Lower leg skin (tissue), 4 donors: ENCODE results near the gene MRPS15. TPM values are rescaled to one million over a fixed set of nuclear protein-coding genes. Genes with fewer than 3 reads are reported as not detected.

ENCODE experiments used
- DNase-seq, 2 donors: peaks; one replicate each; pipeline ENCODE4 v3.0.0-alpha.2; 2019; ENCODE audit warnings: low spot score in 2 of 2
- H3K4me3 ChIP-seq: fragments of 200-600 bp; sonication (generic); 2 replicates; pipeline ENCODE4 v1.5.1; 2017; ENCODE audit warnings: mild to moderate bottlenecking, low read depth; ENCODE audit not compliant: poor library complexity, severe bottlenecking
- POLR2A ChIP-seq, 2 donors: fragments of 450-650 bp; IDR thresholded peaks; one replicate each; pipeline ENCODE4 v1.6.1; 2016 to 2017; ENCODE audit warnings: antibody characterized with exemption in 2 of 2, mild to moderate bottlenecking in 1 of 2, moderate library complexity in 1 of 2
- WGBS, 2 donors: methylation state at CpG; one replicate each; pipeline ENCODE4 v1.1.5; 2018; 5-methylcytosine and 5-hydroxymethylcytosine counted together
- intact Hi-C: fragments of 100-400 bp; cut with DNase I; formaldehyde crosslinking; loops from one replicate; pipeline ENCODE4 v1.15.0; 2023; ENCODE audit warnings: low total_unique reads
- total RNA-seq, 4 donors: library from RNA; depleted of rRNA; stranded (reverse); fragments of >200 nt; gene quantifications; one replicate each; pipeline ENCODE4 v1.1.0, GENCODE V29; 2016
- TF ChIP-seq, protein P1 (sequence below), 3 donors: fragments of 450-650 bp; IDR thresholded peaks; one replicate each; pipeline ENCODE4 v1.5.1; 2016; ENCODE audit warnings: antibody characterized with exemption in 3 of 3, mild to moderate bottlenecking in 3 of 3, moderate library complexity in 2 of 3

Gene MRPS15
- total RNA-seq, 4 donors from 2014 or later, result 62.8 to 84.6 (median 65.1) TPM

DNA sequence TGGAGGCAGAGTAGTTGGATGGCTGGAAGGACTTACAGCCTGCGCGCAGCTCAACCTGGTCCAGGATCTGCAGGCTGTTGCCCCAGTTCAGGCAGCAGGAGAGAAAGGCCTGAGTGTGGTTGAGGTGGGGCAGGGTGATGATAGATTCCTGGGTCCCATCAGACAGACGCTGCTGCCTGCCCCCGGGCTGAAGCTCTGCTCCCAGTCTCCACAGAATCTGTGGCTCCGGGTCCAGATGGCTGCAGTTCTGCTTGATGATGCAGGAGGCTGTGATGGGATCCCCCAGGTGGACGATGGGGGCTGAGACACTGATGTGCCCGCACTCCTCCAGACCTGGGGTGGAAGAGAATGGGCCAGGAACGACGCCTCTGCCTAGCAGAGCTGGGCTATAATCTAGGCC is 11.2 kb upstream of the MRPS15 start:
- WGBS, 2 donors, result 56 to 68% methylated on average over 7 to 8 of the region's 9 CpGs
- no peak overlapping the region for H3K4me3 ChIP-seq
- no peak for DNase-seq
- intact Hi-C loops, result no loop called here
- TF ChIP-seq POLR2A (IDR thresholded peaks at IDR 0.05), result no peak
- TF ChIP-seq, protein P1, sequence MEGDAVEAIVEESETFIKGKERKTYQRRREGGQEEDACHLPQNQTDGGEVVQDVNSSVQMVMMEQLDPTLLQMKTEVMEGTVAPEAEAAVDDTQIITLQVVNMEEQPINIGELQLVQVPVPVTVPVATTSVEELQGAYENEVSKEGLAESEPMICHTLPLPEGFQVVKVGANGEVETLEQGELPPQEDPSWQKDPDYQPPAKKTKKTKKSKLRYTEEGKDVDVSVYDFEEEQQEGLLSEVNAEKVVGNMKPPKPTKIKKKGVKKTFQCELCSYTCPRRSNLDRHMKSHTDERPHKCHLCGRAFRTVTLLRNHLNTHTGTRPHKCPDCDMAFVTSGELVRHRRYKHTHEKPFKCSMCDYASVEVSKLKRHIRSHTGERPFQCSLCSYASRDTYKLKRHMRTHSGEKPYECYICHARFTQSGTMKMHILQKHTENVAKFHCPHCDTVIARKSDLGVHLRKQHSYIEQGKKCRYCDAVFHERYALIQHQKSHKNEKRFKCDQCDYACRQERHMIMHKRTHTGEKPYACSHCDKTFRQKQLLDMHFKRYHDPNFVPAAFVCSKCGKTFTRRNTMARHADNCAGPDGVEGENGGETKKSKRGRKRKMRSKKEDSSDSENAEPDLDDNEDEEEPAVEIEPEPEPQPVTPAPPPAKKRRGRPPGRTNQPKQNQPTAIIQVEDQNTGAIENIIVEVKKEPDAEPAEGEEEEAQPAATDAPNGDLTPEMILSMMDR (IDR thresholded peaks at IDR 0.05), result no peak

- H3K4me3 ChIP-seq, result no peak overlapping the region
- 78% methylated on average over 6 of the region's 6 CpGs for WGBS, 2 donors
- intact Hi-C loops, result no loop called here
- TF ChIP-seq, protein P1 (IDR thresholded peaks at IDR 0.05), result no peak
- TF ChIP-seq POLR2A (IDR thresholded peaks at IDR 0.05), result no peak
- DNase-seq, result no peak
Measured at GRCh38 chr1:36472656-36473055, 8.5 kb upstream of the MRPS15 start.

GRCh38 chr1:36471830-36472641 is 7.9 kb upstream of the MRPS15 start:
- no peak overlapping the region for H3K4me3 ChIP-seq
- TF ChIP-seq, protein P1 (IDR thresholded peaks at IDR 0.05), result no peak
- TF ChIP-seq POLR2A (IDR thresholded peaks at IDR 0.05), result no peak
- DNase-seq, result no peak
- 66 to 73% methylated on average over 18 of the region's 22 CpGs for WGBS, 2 donors
- intact Hi-C loops, result no loop called here

- no peak for DNase-seq
- 57 to 89% methylated on average over 2 of the region's 2 CpGs for WGBS, 2 donors
- TF ChIP-seq, protein P1 (IDR thresholded peaks at IDR 0.05), result no peak
- TF ChIP-seq POLR2A (IDR thresholded peaks at IDR 0.05), result no peak
- H3K4me3 ChIP-seq, result no peak overlapping the region
- intact Hi-C loops, result no loop called here
Measured at GRCh38 chr1:36469163-36469562, 5.0 kb upstream of the MRPS15 start.

DNA sequence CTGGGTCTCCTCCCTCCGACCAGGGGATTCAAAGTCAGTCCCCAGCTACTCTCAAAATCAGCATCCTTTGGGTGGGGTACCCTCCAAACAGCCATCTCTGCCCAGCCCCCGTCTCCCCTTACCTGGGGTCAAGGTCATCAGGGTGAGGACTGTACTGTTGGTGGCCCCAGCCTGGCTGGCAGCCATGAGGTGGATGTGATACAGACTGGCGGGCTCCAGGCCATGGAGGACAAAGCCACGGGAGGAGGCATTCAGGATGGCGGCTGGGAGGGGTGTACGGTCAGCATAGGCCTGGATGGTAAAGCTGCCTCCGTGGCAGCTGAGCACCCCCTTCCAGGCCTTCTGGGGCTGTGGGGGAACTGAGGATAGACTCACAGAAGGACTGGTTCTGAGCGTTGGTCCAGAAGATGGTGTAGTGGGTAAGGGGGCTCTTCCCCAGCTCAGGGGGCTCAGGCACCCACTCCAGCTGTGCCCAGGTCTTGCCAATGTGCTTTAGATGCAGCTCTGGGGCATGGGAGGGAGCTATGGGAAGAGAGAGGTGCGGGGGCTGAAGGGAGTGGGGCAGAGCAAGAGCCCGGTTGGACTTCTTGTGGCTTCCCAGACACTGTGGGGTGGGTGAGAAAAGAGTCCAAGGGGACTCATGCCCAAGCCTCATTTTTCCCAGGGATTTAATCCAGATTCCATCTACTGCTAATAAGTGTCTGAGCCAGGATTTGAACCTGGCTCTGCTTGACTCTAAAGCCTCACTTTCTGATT is 3.7 kb upstream of the MRPS15 start:
- no peak for DNase-seq
- H3K4me3 ChIP-seq, result no peak overlapping the region
- no peak for TF ChIP-seq POLR2A (IDR thresholded peaks at IDR 0.05)
- TF ChIP-seq, protein P1 (IDR thresholded peaks at IDR 0.05), result no peak
- 90 to 92% methylated on average over 8 to 10 of the region's 10 CpGs for WGBS, 2 donors
- intact Hi-C loops, result no loop called here
